NCI-H2107 treated with DMSO at 0.1 percent for 48 hours (cell line): ENCODE measurements around the gene CNTN1.

ENCODE experiments used
- DNase-seq: peaks from one replicate; lab custom pipeline; 2025; ENCODE audit not compliant: unreplicated experiment; lab: John Stamatoyannopoulos, UW

CNTN1 gene

DNA sequence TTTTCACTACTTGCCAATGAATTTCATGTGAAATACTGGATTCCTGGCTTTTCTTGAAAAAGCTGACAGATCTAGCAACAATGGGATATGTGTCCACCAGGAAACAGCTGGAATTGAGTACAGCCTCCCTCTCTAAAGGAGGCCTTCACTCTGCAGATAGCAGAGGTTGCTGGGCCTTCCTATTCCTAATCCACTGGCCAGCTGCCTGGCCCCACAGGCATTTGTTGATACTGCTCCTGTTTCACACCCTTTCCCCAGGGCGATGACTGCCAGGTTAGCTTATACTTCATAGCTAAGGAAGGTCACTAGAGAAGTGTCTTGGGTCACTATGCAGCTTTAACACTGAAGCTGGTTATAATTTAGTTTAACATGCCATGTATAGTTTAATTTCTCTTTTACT, 408.3 kb downstream of the CNTN1 start:
- DNase-seq = no peak

DNA sequence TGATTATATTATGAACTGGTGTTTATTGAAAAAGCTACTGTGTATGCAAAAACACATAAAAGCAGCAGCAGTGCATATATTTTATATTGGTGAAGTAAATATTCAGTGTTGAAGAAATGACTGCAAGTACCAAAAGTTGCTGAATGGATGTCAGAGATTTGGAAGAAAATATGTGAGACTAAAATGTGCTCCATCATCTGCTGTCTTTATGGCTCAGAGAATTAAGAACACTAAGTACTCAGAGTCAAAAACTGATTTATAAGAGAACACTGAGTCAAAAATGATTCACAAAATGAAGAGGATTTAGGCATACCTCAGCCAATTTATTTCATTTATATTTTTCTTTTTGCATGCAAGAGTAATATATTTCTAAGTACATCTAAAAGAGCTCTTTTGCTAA, 409.6 kb downstream of the CNTN1 start:
- no peak for DNase-seq

DNA sequence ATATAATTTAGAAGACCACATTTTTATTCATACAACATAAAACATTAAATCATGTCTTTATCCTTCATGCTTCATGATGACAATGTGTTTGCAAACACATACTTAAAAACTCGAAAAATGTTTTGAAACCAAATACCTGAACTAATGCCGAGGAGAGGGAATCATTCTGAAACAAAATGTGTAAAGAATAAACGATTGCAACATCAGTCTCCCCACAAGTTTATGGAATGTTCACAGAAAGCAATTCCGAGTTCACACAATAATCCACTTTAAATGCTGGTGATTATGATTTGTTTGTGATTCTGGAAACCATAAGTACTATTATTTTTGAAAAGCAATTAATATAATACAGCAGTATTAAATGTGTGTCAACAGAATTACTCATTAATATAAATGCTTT, 411.4 kb downstream of the CNTN1 start:
- DNase-seq = no peak

GRCh38 chr12:41106315-41106714, 414.1 kb downstream of the CNTN1 start:
- no peak for DNase-seq

DNA sequence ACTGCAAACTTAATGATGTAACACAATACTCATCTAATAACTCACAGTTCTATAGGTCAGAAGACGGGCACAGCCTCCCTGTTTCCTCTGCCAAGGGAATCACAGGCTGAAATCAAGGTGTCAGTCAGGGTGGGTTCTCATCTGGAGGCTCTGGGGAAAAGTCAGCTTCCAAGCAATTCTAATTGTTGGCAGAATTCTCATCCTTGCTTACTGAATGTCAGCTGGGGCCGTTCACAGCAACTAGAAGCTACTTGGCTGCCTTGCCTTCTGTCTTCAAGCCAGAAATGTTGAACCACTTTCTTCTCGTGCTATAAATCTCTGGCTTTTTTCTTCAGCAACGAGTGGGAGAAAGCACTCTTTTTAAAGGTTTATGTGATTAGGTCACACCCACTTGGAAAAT, 415.8 kb downstream of the CNTN1 start:
- no peak for DNase-seq

DNA sequence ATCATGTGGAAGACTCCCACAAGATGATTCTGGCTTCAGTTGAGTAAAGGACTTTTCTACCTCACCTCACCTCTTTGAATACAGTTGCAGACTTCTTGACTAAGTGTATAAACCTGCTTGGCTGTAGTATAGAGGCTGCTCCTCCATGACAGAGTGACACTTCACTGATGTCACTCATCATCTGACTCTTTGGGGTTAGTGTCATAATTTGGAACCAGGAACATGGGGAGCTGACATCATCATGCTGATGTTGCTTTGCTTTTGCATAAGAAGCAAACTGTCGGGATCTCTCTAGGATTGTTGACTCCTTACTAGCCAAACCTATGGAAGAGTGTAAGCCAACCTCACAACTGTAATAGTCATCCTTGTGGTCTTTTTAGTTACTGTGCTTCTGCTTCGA, 420.7 kb downstream of the CNTN1 start:
- no peak for DNase-seq

GRCh38 chr12:41120211-41120610, 428.0 kb downstream of the CNTN1 start:
- no peak for DNase-seq

- DNase-seq = no peak
Measured at GRCh38 chr12:41121374-41121773, 429.1 kb downstream of the CNTN1 start.
